ENCODE results near the gene LRRC17.

DNA sequence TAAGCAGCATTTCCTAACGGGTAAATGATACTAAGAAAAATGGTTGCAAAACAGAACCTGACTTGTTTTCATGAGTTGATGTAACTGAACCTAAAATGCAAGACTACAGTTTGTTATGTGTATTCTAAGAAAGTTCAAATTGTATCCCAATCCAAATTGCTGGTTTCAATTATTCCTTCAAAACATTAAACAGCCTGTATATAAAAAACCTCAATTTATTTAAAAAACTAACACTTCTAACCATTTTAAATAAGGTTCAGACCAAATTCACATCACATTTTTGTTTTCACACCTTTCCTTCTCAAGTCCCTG lies 80.9 kb downstream of the LRRC17 start:
- TF ChIP-seq, protein P1, sequence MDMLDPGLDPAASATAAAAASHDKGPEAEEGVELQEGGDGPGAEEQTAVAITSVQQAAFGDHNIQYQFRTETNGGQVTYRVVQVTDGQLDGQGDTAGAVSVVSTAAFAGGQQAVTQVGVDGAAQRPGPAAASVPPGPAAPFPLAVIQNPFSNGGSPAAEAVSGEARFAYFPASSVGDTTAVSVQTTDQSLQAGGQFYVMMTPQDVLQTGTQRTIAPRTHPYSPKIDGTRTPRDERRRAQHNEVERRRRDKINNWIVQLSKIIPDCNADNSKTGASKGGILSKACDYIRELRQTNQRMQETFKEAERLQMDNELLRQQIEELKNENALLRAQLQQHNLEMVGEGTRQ (IDR thresholded peaks at IDR 0.05; ENCODE audit: low read depth, low read length), result no peak
- TF ChIP-seq, protein P2, sequence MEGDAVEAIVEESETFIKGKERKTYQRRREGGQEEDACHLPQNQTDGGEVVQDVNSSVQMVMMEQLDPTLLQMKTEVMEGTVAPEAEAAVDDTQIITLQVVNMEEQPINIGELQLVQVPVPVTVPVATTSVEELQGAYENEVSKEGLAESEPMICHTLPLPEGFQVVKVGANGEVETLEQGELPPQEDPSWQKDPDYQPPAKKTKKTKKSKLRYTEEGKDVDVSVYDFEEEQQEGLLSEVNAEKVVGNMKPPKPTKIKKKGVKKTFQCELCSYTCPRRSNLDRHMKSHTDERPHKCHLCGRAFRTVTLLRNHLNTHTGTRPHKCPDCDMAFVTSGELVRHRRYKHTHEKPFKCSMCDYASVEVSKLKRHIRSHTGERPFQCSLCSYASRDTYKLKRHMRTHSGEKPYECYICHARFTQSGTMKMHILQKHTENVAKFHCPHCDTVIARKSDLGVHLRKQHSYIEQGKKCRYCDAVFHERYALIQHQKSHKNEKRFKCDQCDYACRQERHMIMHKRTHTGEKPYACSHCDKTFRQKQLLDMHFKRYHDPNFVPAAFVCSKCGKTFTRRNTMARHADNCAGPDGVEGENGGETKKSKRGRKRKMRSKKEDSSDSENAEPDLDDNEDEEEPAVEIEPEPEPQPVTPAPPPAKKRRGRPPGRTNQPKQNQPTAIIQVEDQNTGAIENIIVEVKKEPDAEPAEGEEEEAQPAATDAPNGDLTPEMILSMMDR (conservative IDR thresholded peaks at IDR 0.05; ENCODE audit: low read depth, low read length), result no peak
- TF ChIP-seq POLR2A (IDR thresholded peaks at IDR 0.05; ENCODE audit: low read depth, low read length) (no peak), MAZ (IDR thresholded peaks at IDR 0.05; ENCODE audit: borderline replicate concordance, low read depth, low read length) (no peak), RAD21 (IDR thresholded peaks at IDR 0.05; ENCODE audit: low read length) (no peak), RFX5 (IDR thresholded peaks at IDR 0.05; ENCODE audit: low read depth, low read length) (no peak), CEBPB (IDR thresholded peaks at IDR 0.05; ENCODE audit: low read depth, low read length) (peak; percentile 39; the same call in 1 of the 2 replicates), MAFK (IDR thresholded peaks at IDR 0.05; ENCODE audit: low read depth, low read length) (no peak), NFE2L2 (IDR thresholded peaks at IDR 0.05; ENCODE audit: low read depth, low read length) (no peak), RCOR1 (IDR thresholded peaks at IDR 0.05; ENCODE audit: insufficient replicate concordance, low read length) (no peak), MXI1 (IDR thresholded peaks at IDR 0.05; ENCODE audit: borderline replicate concordance, low read depth, low read length) (no peak), FOS (IDR thresholded peaks at IDR 0.05; ENCODE audit: low read depth, low read length) (no peak)
- TF ChIP-seq, protein P3, sequence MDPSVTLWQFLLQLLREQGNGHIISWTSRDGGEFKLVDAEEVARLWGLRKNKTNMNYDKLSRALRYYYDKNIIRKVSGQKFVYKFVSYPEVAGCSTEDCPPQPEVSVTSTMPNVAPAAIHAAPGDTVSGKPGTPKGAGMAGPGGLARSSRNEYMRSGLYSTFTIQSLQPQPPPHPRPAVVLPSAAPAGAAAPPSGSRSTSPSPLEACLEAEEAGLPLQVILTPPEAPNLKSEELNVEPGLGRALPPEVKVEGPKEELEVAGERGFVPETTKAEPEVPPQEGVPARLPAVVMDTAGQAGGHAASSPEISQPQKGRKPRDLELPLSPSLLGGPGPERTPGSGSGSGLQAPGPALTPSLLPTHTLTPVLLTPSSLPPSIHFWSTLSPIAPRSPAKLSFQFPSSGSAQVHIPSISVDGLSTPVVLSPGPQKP (IDR thresholded peaks at IDR 0.05; ENCODE audit: borderline replicate concordance, low read depth, low read length), result no peak

All from IMR-90 (cell line).